K562 (cell line): Measurements from ENCODE around the gene DAP. TPM values are rescaled to one million over a fixed set of nuclear protein-coding genes. Genes with fewer than 3 reads are reported as not detected.

Experiments
- BRD4 ChIP-seq: fragments of 200-600 bp; sonication (generic); IDR thresholded peaks from 2 replicates; pipeline ENCODE4 v1.6.1; 2017; ENCODE audit warnings: inconsistent platforms
- ETV5 ChIP-seq: sonication (generic); formaldehyde crosslinking; IDR thresholded peaks from 2 replicates; pipeline ENCODE4 v1.4.0; 2020; ENCODE audit warnings: low read depth, mild to moderate bottlenecking, missing genetic modification reagents
- FOXK1 ChIP-seq: sonication (generic); formaldehyde crosslinking; IDR thresholded peaks from 2 replicates; pipeline ENCODE4 v1.8.0; 2022; ENCODE audit warnings: missing genetic modification reagents, mild to moderate bottlenecking, borderline replicate concordance
- KLF13 ChIP-seq: fragments of 450-650 bp; IDR thresholded peaks from 2 replicates; pipeline ENCODE4 v1.6.1; 2016; ENCODE audit warnings: missing genetic modification characterization, low read depth, mild to moderate bottlenecking, missing compliant biosample characterization, moderate library complexity, borderline replicate concordance
- MAX ChIP-seq: sonication (generic); formaldehyde crosslinking; IDR thresholded peaks from 2 replicates; pipeline ENCODE4 v1.9.0; 2022; ENCODE audit warnings: mild to moderate bottlenecking, missing genetic modification reagents
- NEUROD1 ChIP-seq: fragments of 150-350 bp; IDR thresholded peaks from 2 replicates; pipeline ENCODE4 v1.6.1; 2014; ENCODE audit warnings: borderline replicate concordance, low read length, low read depth; ENCODE audit not compliant: partially characterized antibody
- ZBTB1 ChIP-seq: sonication (generic); formaldehyde crosslinking; IDR thresholded peaks from 2 replicates; pipeline ENCODE4 v1.8.1; 2023; ENCODE audit warnings: missing genetic modification reagents, low read depth, mild to moderate bottlenecking, borderline replicate concordance
- ZC3H11A ChIP-seq: IDR thresholded peaks from 2 replicates; pipeline ENCODE4 v1.6.1; 2012; ENCODE audit warnings: low read depth, low read length, improper control_type of control experiment
- ZNF609 ChIP-seq: sonication (generic); formaldehyde crosslinking; IDR thresholded peaks from 2 replicates; pipeline ENCODE4 v1.8.1; 2023; ENCODE audit warnings: missing genetic modification reagents, mild to moderate bottlenecking, borderline replicate concordance
- polyA plus RNA-seq, 8 experiments: library from polyadenylated mRNA; depleted of rRNA in 4 of 8; stranded (reverse) in 5 of 8; unstranded in 3 of 8; fragments of >200 nt; fragmentation: Nextera tagmentation in 2 of 8; fragmentation: Illumina TruSeq in 1 of 8; extraction: Ambion mirVana in 2 of 8; extraction: Trizol in 1 of 8; gene quantifications; 2 replicates each; pipeline versions ENCODE4 v1.2.1 to v1.2.3, GENCODE V29; 2011 to 2014; ENCODE audit warnings: inconsistent platforms in 1 of 8, missing spikeins in 1 of 8
- total RNA-seq, 7 experiments: library from RNA; depleted of rRNA in 6 of 7; stranded (reverse); fragments of >200 nt in 6 of 7; fragmentation: Illumina TruSeq in 2 of 7; extraction: Trizol in 2 of 7; gene quantifications; 2 replicates each; pipeline versions ENCODE4 v1.2.1 to v1.2.3, GENCODE V29; 2011 to 2021; ENCODE audit warnings: low replicate concordance in 1 of 7

Gene DAP
- total and polyA plus RNA-seq, 9 of the 15 experiments (the other 6 are each of a cell fraction or from before 2014, with no cell fraction given) = 14.1 to 151 (median 34.5) TPM

- TF ChIP-seq ZNF609 (no peak), NEUROD1 (no peak), KLF13 (tag) (no peak), ZC3H11A (no peak), MAX (CRISPR knock-in tag) (no peak), ETV5 (CRISPR knock-in tag) (no peak), FOXK1 (CRISPR knock-in tag) (no peak), BRD4 (no peak), ZBTB1 (CRISPR knock-in tag) (no peak)
- TF ChIP-seq, all 486 proteins: peak for 0
Observed at GRCh38 chr5:10699281-10699874, 61.7 kb downstream of the DAP start (continued).
